Mammary epithelial cell (primary cell): ENCODE measurements around the gene LTBP2.

ENCODE experiments used
- CTCF ChIP-seq, 2 donors: IDR thresholded peaks in 1 of 2; conservative IDR thresholded peaks in 1 of 2; 2 replicates each; pipeline ENCODE4 v1.5.1; 2011 to 2012; ENCODE audit warnings: inconsistent platforms in 2 of 2, low read length in 2 of 2, mild to moderate bottlenecking in 2 of 2, control low read depth in 1 of 2, low read depth in 1 of 2; ENCODE audit not compliant: insufficient read depth in 1 of 2; ENCODE audit errors: extremely low read depth in 1 of 2
- EZH2 ChIP-seq: IDR thresholded peaks from 2 replicates; pipeline ENCODE4 v1.6.1; 2012; ENCODE audit warnings: low read length, inconsistent platforms, borderline replicate concordance

- TF ChIP-seq CTCF (conservative IDR thresholded peaks at IDR 0.05 in 1 of 2, IDR thresholded peaks at IDR 0.05 in 1 of 2; ENCODE audit: extremely low read depth in 1 of 2, insufficient read depth in 1 of 2, low read depth in 1 of 2, low read length in 2 of 2) (peak; percentile 69 to 79), EZH2 (no peak)
Observed at GRCh38 chr14:74459289-74459946, 152.6 kb downstream of the LTBP2 start.
